OCI-LY3 (cell line): ENCODE data around the gene TNFRSF4.

Experiments
- H2AFZ ChIP-seq: fragments of 200-600, 300-600 bp; shearing (Covaris generic); 2 replicates; pipeline ENCODE4 v1.6.0; 2014; ENCODE audit warnings: antibody characterized with exemption, low read depth, low read length
- H3K27ac ChIP-seq: fragments of 200-600, 300-600 bp; sonication (generic); 2 replicates; pipeline ENCODE4 v1.5.1; 2014; ENCODE audit warnings: mild to moderate bottlenecking, low read length, moderate library complexity, mixed read lengths
- H3K27me3 ChIP-seq: fragments of 200-600, 300-600 bp; sonication (generic); 2 replicates; pipeline ENCODE4 v1.6.1; 2014; ENCODE audit warnings: low read depth, low read length, mixed read lengths
- H3K36me3 ChIP-seq: fragments of 200-600, 300-600 bp; sonication (generic); replicated peaks from 2 replicates; pipeline ENCODE3; 2014; ENCODE audit warnings: low read depth, low read length, mixed read lengths
- H3K4me1 ChIP-seq: fragments of 300-600, 200-600 bp; sonication (generic); 2 replicates; pipeline ENCODE4 v1.6.1; 2014; ENCODE audit warnings: low read length, mixed read lengths
- H3K4me2 ChIP-seq: fragments of 200-600, 300-600 bp; sonication (generic); 2 replicates; pipeline ENCODE4 v1.6.1; 2014; ENCODE audit warnings: low read length, mixed read lengths
- H3K4me3 ChIP-seq: fragments of 300-600, 200-600 bp; sonication (generic); 2 replicates; pipeline ENCODE4 v1.5.1; 2014; ENCODE audit warnings: antibody characterized with exemption, mild to moderate bottlenecking, low read length, moderate library complexity
- H3K79me2 ChIP-seq: fragments of 300-600, 200-600 bp; shearing (Covaris generic); 2 replicates; pipeline ENCODE4 v1.6.1; 2014; ENCODE audit warnings: mild to moderate bottlenecking, low read length, mixed read lengths
- H3K9ac ChIP-seq: fragments of 300-600, 200-600 bp; shearing (Covaris generic); 2 replicates; pipeline ENCODE4 v1.6.0; 2014; ENCODE audit warnings: mild to moderate bottlenecking, low read length, moderate library complexity
- H3K9me3 ChIP-seq: fragments of 200-600, 300-600 bp; shearing (Covaris generic); 2 replicates; pipeline ENCODE4 v1.6.1; 2014; ENCODE audit warnings: low read length, mixed read lengths; ENCODE audit not compliant: insufficient read depth
- H4K20me1 ChIP-seq: fragments of 200-600, 300-600 bp; sonication (generic); 2 replicates; pipeline ENCODE4 v1.6.1; 2016; ENCODE audit warnings: low read length, mixed read lengths; ENCODE audit not compliant: insufficient read depth
- CTCF ChIP-seq: fragments of 200-600, 300-600 bp; sonication (generic); IDR thresholded peaks from 2 replicates; pipeline ENCODE4 v1.5.1; 2014; ENCODE audit warnings: antibody characterized with exemption, low read length, low read depth
- EZH2phosphoT487 ChIP-seq: fragments of 200-600 bp; shearing (Covaris generic); IDR thresholded peaks from 2 replicates; pipeline ENCODE4 v1.6.1; 2018; ENCODE audit warnings: antibody characterized with exemption, mixed run types, low read depth

TNFRSF4 gene

GRCh38 chr1:1223891-1224290, 9.9 kb upstream of the TNFRSF4 start:
- H4K20me1 ChIP-seq = 0 out of 2 replicates have a peak, but pooled peaks cover 2% of the 10 kb centered on the region
- H3K36me3 ChIP-seq = peaks cover 37% of the 10 kb centered on the region
- peaks cover 44% of the 10 kb centered on the region for H3K79me2 ChIP-seq
- H3K27ac ChIP-seq = no peak overlapping the region
- no peak overlapping the region for H3K4me2 ChIP-seq
- no peak overlapping the region for H2AFZ ChIP-seq
- no peaks in the 10 kb centered on the region for H3K9me3 ChIP-seq
- H3K9ac ChIP-seq = no peak overlapping the region
- H3K4me1 ChIP-seq = peaks cover 6% of the 10 kb centered on the region; the same call in 1 of the 2 replicates
- no peaks in the 10 kb centered on the region for H3K27me3 ChIP-seq
- TF ChIP-seq EZH2phosphoT487 (no peak), CTCF (no peak)
- no peak overlapping the region for H3K4me3 ChIP-seq

- H3K4me1 ChIP-seq = peaks cover 6% of the 10 kb centered on the region; the same call in 1 of the 2 replicates
- no peak overlapping the region for H3K9ac ChIP-seq
- H3K9me3 ChIP-seq = no peaks in the 10 kb centered on the region
- no peak overlapping the region for H3K4me3 ChIP-seq
- no peak overlapping the region for H3K27ac ChIP-seq
- no peaks in the 10 kb centered on the region for H3K27me3 ChIP-seq
- no peak overlapping the region for H2AFZ ChIP-seq
- H3K79me2 ChIP-seq = peaks cover 38% of the 10 kb centered on the region
- TF ChIP-seq CTCF = no peak
- no peak for TF ChIP-seq EZH2phosphoT487
- no peak overlapping the region for H3K4me2 ChIP-seq
- H3K36me3 ChIP-seq = peaks cover 35% of the 10 kb centered on the region
- no peaks in the 10 kb centered on the region for H4K20me1 ChIP-seq
Measured at GRCh38 chr1:1223321-1223720, 9.4 kb upstream of the TNFRSF4 start.

GRCh38 chr1:1222575-1223225, 8.7 kb upstream of the TNFRSF4 start:
- Histone ChIP-seq H3K79me2 (peaks cover 32% of the 10 kb centered on the region), H3K4me1 (peaks cover 6% of the 10 kb centered on the region; the same call in 1 of the 2 replicates), H3K9ac (no peak overlapping the region), H3K4me2 (no peak overlapping the region), H3K36me3 (peaks cover 33% of the 10 kb centered on the region), H2AFZ (no peak overlapping the region), H3K27me3 (no peaks in the 10 kb centered on the region), H4K20me1 (no peaks in the 10 kb centered on the region), H3K9me3 (no peaks in the 10 kb centered on the region), H3K4me3 (no peak overlapping the region), H3K27ac (no peak overlapping the region)
- TF ChIP-seq EZH2phosphoT487 (no peak), CTCF (no peak)

GRCh38 chr1:1221887-1222574, 8.1 kb upstream of the TNFRSF4 start:
- Histone ChIP-seq H3K9ac (no peak overlapping the region), H3K79me2 (peaks cover 25% of the 10 kb centered on the region), H3K4me3 (no peak overlapping the region), H3K36me3 (peaks cover 30% of the 10 kb centered on the region), H3K27me3 (no peaks in the 10 kb centered on the region), H3K9me3 (no peaks in the 10 kb centered on the region), H3K4me1 (peaks cover 6% of the 10 kb centered on the region; the same call in 1 of the 2 replicates), H3K27ac (no peak overlapping the region), H4K20me1 (no peaks in the 10 kb centered on the region), H2AFZ (no peak overlapping the region), H3K4me2 (no peak overlapping the region)
- TF ChIP-seq EZH2phosphoT487 = no peak
- no peak for TF ChIP-seq CTCF
